ENCODE measurements around the gene APPBP2. TPM values are rescaled to one million over a fixed set of nuclear protein-coding genes. Genes with fewer than 3 reads are reported as not detected.
A peak's percentile ranks its signal among the peaks of the same experiment; 100 is the strongest.
"Not testable (repeated sequence)": the region's sequence is repeated elsewhere in the genome, so short reads cannot be mapped to it uniquely, and the experiment has no call there.

The APPBP2 gene
- total and polyA plus RNA-seq, 8 donors, result 4.0 to 29.6 (median 18.3) TPM

- 63 to 64% methylated on average over 28 of the region's 28 CpGs for WGBS, 2 donors
- intact Hi-C loops (cut with DNase I), result loop anchor here in 1 of 3 donors (10.0 kb wide), 1 partner anchor 341 kb away; no protein-coding TSS in a partner anchor
These were observed 90.5 kb downstream of the APPBP2 start for GRCh38 chr17:60435244-60436167.

GRCh38 chr17:60433021-60433997 lies 92.7 kb downstream of the APPBP2 start:
- not testable (repeated sequence) for H3K4me1 ChIP-seq, DNase-seq, H3K27ac ChIP-seq, H3K36me3 ChIP-seq, H3K4me3 ChIP-seq, FAIRE-seq, H3K27me3 ChIP-seq, ATAC-seq, H3K9me3 ChIP-seq
- intact Hi-C loops (cut with DNase I), result loop anchor here in 1 of 3 donors (10.0 kb wide), 1 partner anchor 339 kb away; no protein-coding TSS in a partner anchor
- 89 to 91% methylated on average over 4 of the region's 4 CpGs for WGBS, 2 donors

More at GRCh38 chr17:60435244-60436167, 90.5 kb downstream of the APPBP2 start:
- ATAC-seq, result peak; percentile 86 to 99 (median 96)
- DNase-seq, result peak in 4 of 6 donors; percentile 39 to 81 (median 60)
- H3K27me3 ChIP-seq, result no peaks in the 10 kb centered on the region
- H3K27ac ChIP-seq, result no peak overlapping the region
- no peak overlapping the region for H3K4me3 ChIP-seq
- TF ChIP-seq CTCF (IDR thresholded peaks at IDR 0.05), result peak; percentile 81 to 92 (median 84)
- H3K9me3 ChIP-seq, result no peaks in the 10 kb centered on the region
- H3K36me3 ChIP-seq, result no peaks in the 10 kb centered on the region
- FAIRE-seq, result peak; percentile 73
- no peaks in the 10 kb centered on the region for H3K4me1 ChIP-seq

- H3K27ac ChIP-seq, H3K36me3 ChIP-seq, H3K4me3 ChIP-seq, H3K9me3 ChIP-seq, H3K4me1 ChIP-seq, H3K27me3 ChIP-seq, DNase-seq, FAIRE-seq, ATAC-seq: not testable (repeated sequence)
- 88 to 90% methylated on average over 7 of the region's 7 CpGs for WGBS, 2 donors
- intact Hi-C loops (cut with DNase I), result loop anchor here in 1 of 3 donors (10.0 kb wide), 1 partner anchor 336 kb away; no protein-coding TSS in a partner anchor
These were observed 95.5 kb downstream of the APPBP2 start for GRCh38 chr17:60430561-60430960.

GRCh38 chr17:60428491-60428890 lies 97.6 kb downstream of the APPBP2 start:
- intact Hi-C loops (cut with DNase I), result loop anchor here in 1 of 3 donors (10.0 kb wide), 1 partner anchor 294 kb away; no protein-coding TSS in a partner anchor
- H3K27me3 ChIP-seq, H3K9me3 ChIP-seq, H3K27ac ChIP-seq, ATAC-seq, H3K36me3 ChIP-seq, H3K4me1 ChIP-seq, FAIRE-seq, H3K4me3 ChIP-seq, DNase-seq: not testable (repeated sequence)
- WGBS, 2 donors, result 76 to 77% methylated on average over 6 of the region's 6 CpGs

- WGBS, 2 donors, result 88 to 94% methylated on average over 10 of the region's 10 CpGs
- Histone ChIP-seq H3K4me1 (no peaks in the 10 kb centered on the region), H3K27ac (no peak overlapping the region), H3K9me3 (no peaks in the 10 kb centered on the region), H3K27me3 (no peaks in the 10 kb centered on the region), H3K4me3 (no peak overlapping the region), H3K36me3 (no peaks in the 10 kb centered on the region)
- no peak for TF ChIP-seq CTCF (IDR thresholded peaks at IDR 0.05)
- ATAC-seq (no peak), DNase-seq (no peak), FAIRE-seq (no peak)
- intact Hi-C loops (cut with DNase I), result loop anchor here in 1 of 3 donors (10.0 kb wide), 1 partner anchor 292 kb away; no protein-coding TSS in a partner anchor
These were observed 99.4 kb downstream of the APPBP2 start for GRCh38 chr17:60426596-60426995.

- TF ChIP-seq CTCF (IDR thresholded peaks at IDR 0.05), result no peak
- WGBS, 2 donors, result 83 to 86% methylated on average over 6 of the region's 6 CpGs
- no peak for FAIRE-seq
- no peak for ATAC-seq
- Histone ChIP-seq H3K4me3 (no peak overlapping the region), H3K36me3 (no peaks in the 10 kb centered on the region), H3K4me1 (no peaks in the 10 kb centered on the region), H3K27me3 (no peaks in the 10 kb centered on the region), H3K9me3 (no peaks in the 10 kb centered on the region), H3K27ac (no peak overlapping the region)
- DNase-seq, result no peak
- intact Hi-C loops (cut with DNase I), result loop anchor here in 1 of 3 donors (10.0 kb wide), 1 partner anchor 291 kb away; no protein-coding TSS in a partner anchor
These were observed 100.4 kb downstream of the APPBP2 start for GRCh38 chr17:60425626-60426025.

Data from pancreas (tissue), 10 donors.